CD14-positive monocyte (primary cell): ENCODE measurements around the gene OTUD3. TPM values are rescaled to one million over a fixed set of nuclear protein-coding genes. Genes with fewer than 3 reads are reported as not detected.
"Not testable (repeated sequence)": the region's sequence is repeated elsewhere in the genome, so short reads cannot be mapped to it uniquely, and the experiment has no call there.

Experiments
- DNase-seq, 3 donors: peaks; one replicate each; pipeline ENCODE4 v3.0.0-alpha.2; 2011 to 2022
- H2AFZ ChIP-seq: 2 replicates; pipeline ENCODE4 v1.6.0; 2012; ENCODE audit warnings: mild to moderate bottlenecking, low read depth, low read length, inconsistent platforms; ENCODE audit not compliant: insufficient read depth, poor library complexity, severe bottlenecking
- H3K27ac ChIP-seq, 2 donors: 1 replicate in 1 of 2; 2 replicates in 1 of 2; pipeline ENCODE4 v1.5.1; 2012 to 2013; ENCODE audit warnings: low read length in 2 of 2, control low read depth in 1 of 2, inconsistent platforms in 1 of 2, low read depth in 1 of 2, mild to moderate bottlenecking in 1 of 2
- H3K27me3 ChIP-seq, 2 donors: one replicate each; pipeline versions ENCODE4 v1.6.0 to v1.6.1; 2011 to 2013; ENCODE audit warnings: low read length in 2 of 2; ENCODE audit not compliant: control insufficient read depth in 2 of 2, insufficient read depth in 2 of 2
- H3K36me3 ChIP-seq, 2 donors: replicated peaks in 1 of 2; 1 replicate in 1 of 2; 2 replicates in 1 of 2; pipeline versions ENCODE4 v1.5.1 to v1.6.1; 2012 to 2013; ENCODE audit warnings: low read length in 2 of 2, control low read depth in 1 of 2, inconsistent platforms in 1 of 2, mild to moderate bottlenecking in 1 of 2; ENCODE audit not compliant: insufficient read depth in 2 of 2, control insufficient read depth in 1 of 2
- H3K4me1 ChIP-seq, 2 donors: 1 replicate in 1 of 2; 2 replicates in 1 of 2; pipeline versions ENCODE4 v1.5.1 to v1.6.1; 2012 to 2013; ENCODE audit warnings: low read length in 2 of 2, control low read depth in 1 of 2, inconsistent platforms in 1 of 2, mild to moderate bottlenecking in 1 of 2, moderate library complexity in 1 of 2; ENCODE audit not compliant: insufficient read depth in 2 of 2, control insufficient read depth in 1 of 2
- H3K4me2 ChIP-seq: replicated peaks from 2 replicates; pipeline ENCODE3; 2012; ENCODE audit warnings: low read length, moderate library complexity, mild to moderate bottlenecking; ENCODE audit not compliant: poor library complexity, severe bottlenecking; ENCODE audit errors: extremely low read depth
- H3K4me3 ChIP-seq, 3 experiments: fragments of 200-600 bp in 1 of 3; sonication (generic) in 1 of 3; replicated peaks in 1 of 3; 1 replicate in 2 of 3; 2 replicates in 1 of 3; pipeline ENCODE4 v1.5.1; 2011 to 2013; ENCODE audit warnings: low read length in 3 of 3, mild to moderate bottlenecking in 3 of 3, control low read depth in 2 of 3, low read depth in 2 of 3, inconsistent platforms in 1 of 3, moderate library complexity in 1 of 3
- H3K79me2 ChIP-seq: 2 replicates; pipeline ENCODE4 v1.6.0; 2012; ENCODE audit warnings: mild to moderate bottlenecking, control low read depth, inconsistent platforms, low read length, moderate library complexity; ENCODE audit not compliant: insufficient read depth
- H3K9ac ChIP-seq: 2 replicates; pipeline ENCODE4 v1.6.0; 2017; ENCODE audit warnings: low read length, mild to moderate bottlenecking; ENCODE audit not compliant: insufficient read depth, poor library complexity, severe bottlenecking
- H3K9me3 ChIP-seq, 2 donors: replicated peaks in 1 of 2; 1 replicate in 1 of 2; 2 replicates in 1 of 2; pipeline versions ENCODE4 v1.5.1 to v1.6.1; 2012 to 2013; ENCODE audit warnings: low read length in 2 of 2, control low read depth in 1 of 2; ENCODE audit not compliant: control insufficient read depth in 1 of 2, insufficient read depth in 1 of 2
- H4K20me1 ChIP-seq: 2 replicates; pipeline ENCODE4 v1.6.0; 2012; ENCODE audit warnings: mild to moderate bottlenecking, low read length, control low read depth, moderate library complexity; ENCODE audit not compliant: insufficient read depth
- H3K27ac Mint-ChIP-seq, 7 donors: one replicate each; pipeline ENCODE4 v1.8.0; 2020; ENCODE audit warnings: mild to moderate bottlenecking in 7 of 7, mixed read lengths in 7 of 7, moderate library complexity in 6 of 7, inconsistent platforms in 2 of 7
- H3K27me3 Mint-ChIP-seq, 3 donors: one replicate each; pipeline ENCODE4 v1.8.0; 2021 to 2022; ENCODE audit warnings: low read depth in 3 of 3, mild to moderate bottlenecking in 3 of 3, mixed read lengths in 3 of 3, moderate library complexity in 3 of 3, inconsistent platforms in 1 of 3
- H3K36me3 Mint-ChIP-seq, 2 donors: one replicate each; pipeline ENCODE4 v1.8.0; 2020; ENCODE audit warnings: mixed read lengths in 2 of 2, inconsistent platforms in 1 of 2, mild to moderate bottlenecking in 1 of 2
- H3K4me1 Mint-ChIP-seq: one replicate; pipeline ENCODE4 v1.8.0; 2020; ENCODE audit warnings: mild to moderate bottlenecking, mixed read lengths
- H3K4me3 Mint-ChIP-seq, 2 donors: one replicate each; pipeline ENCODE4 v1.8.0; 2020; ENCODE audit warnings: mild to moderate bottlenecking in 2 of 2, mixed read lengths in 2 of 2, moderate library complexity in 1 of 2
- H3K9me3 Mint-ChIP-seq, 7 donors: one replicate each; pipeline ENCODE4 v1.8.0; 2020 to 2022; ENCODE audit warnings: mixed read lengths in 7 of 7, mild to moderate bottlenecking in 6 of 7, moderate library complexity in 6 of 7, inconsistent platforms in 2 of 7
- CTCF ChIP-seq: fragments of 200-600 bp; IDR thresholded peaks from one replicate; pipeline ENCODE4 v1.8.0; 2022; ENCODE audit warnings: antibody characterized with exemption, mild to moderate bottlenecking
- WGBS: methylation state at CpG from one replicate; pipeline ENCODE4 v1.1.5; 2013; ENCODE audit warnings: missing lambda C conversion rate; ENCODE audit not compliant: insufficient coverage; 5-methylcytosine and 5-hydroxymethylcytosine counted together
- intact Hi-C, 2 donors: fragments of 100-400 bp; cut with micrococcal nuclease; formaldehyde crosslinking; loops; one replicate each; pipeline versions ENCODE4 v1.15.0 to v1.15.1; 2023
- polyA plus RNA-seq, 3 donors: library from polyadenylated mRNA; depleted of rRNA in 1 of 3; unstranded in 2 of 3; stranded (reverse) in 1 of 3; fragments of 300-500 nt in 2 of 3; fragments of >200 nt in 1 of 3; fragmentation: Illumina TruSeq in 2 of 3; gene quantifications; 1 replicate in 2 of 3; 2 replicates in 1 of 3; pipeline ENCODE4 v1.2.3, GENCODE V29; 2012 to 2021

The OTUD3 gene
- polyA plus RNA-seq, 3 donors: 0.05 to 3.8 (median 1.2) TPM

GRCh38 chr1:19869453-19869852 is 12.7 kb upstream of the OTUD3 start:
- H3K4me3 ChIP-seq, H3K9ac ChIP-seq, H3K4me1 ChIP-seq, H3K9me3 ChIP-seq, H2AFZ ChIP-seq, H4K20me1 ChIP-seq, H3K36me3 Mint-ChIP-seq, H3K27ac Mint-ChIP-seq, H3K79me2 ChIP-seq, H3K27ac ChIP-seq, DNase-seq, H3K9me3 Mint-ChIP-seq, intact Hi-C loops, H3K4me2 ChIP-seq, H3K4me1 Mint-ChIP-seq, H3K36me3 ChIP-seq, H3K4me3 Mint-ChIP-seq: not testable (repeated sequence)
- H3K27me3 Mint-ChIP-seq: peaks cover 23 to 35% (median 27%) of the 10 kb centered on the region in 3 donors
- 100% methylated on average over 1 of the region's 2 CpGs for WGBS
- peaks cover 13 to 18% of the 10 kb centered on the region in 2 donors for H3K27me3 ChIP-seq

- 75% methylated on average over 2 of the region's 5 CpGs for WGBS
- H3K9me3 ChIP-seq: peaks cover 0 to 4% of the 10 kb centered on the region in 2 donors
- intact Hi-C loops: no loop called here
- Mint-ChIP-seq H3K27ac (no peak overlapping the region), H3K9me3 (peaks cover 2 to 12% (median 5%) of the 10 kb centered on the region in 7 donors), H3K27me3 (peaks cover 23 to 36% (median 27%) of the 10 kb centered on the region in 3 donors), H3K4me3 (no peak overlapping the region), H3K4me1 (no peaks in the 10 kb centered on the region), H3K36me3 (no peaks in the 10 kb centered on the region)
- no peak for DNase-seq
- no peak overlapping the region for H3K4me3 ChIP-seq
- H3K4me1 ChIP-seq: no peaks in the 10 kb centered on the region
- peaks cover 13 to 18% of the 10 kb centered on the region in 2 donors for H3K27me3 ChIP-seq
- H4K20me1 ChIP-seq: no peaks in the 10 kb centered on the region
- no peak overlapping the region for H3K27ac ChIP-seq
- no peak overlapping the region for H3K4me2 ChIP-seq
- H2AFZ ChIP-seq: no peak overlapping the region
- no peak for TF ChIP-seq CTCF
- no peaks in the 10 kb centered on the region for H3K79me2 ChIP-seq
- H3K36me3 ChIP-seq: no peaks in the 10 kb centered on the region
- H3K9ac ChIP-seq: no peak overlapping the region
Observed at GRCh38 chr1:19869929-19870328, 12.3 kb upstream of the OTUD3 start.
